ENCODE measurements around the gene FARS2.

DNA sequence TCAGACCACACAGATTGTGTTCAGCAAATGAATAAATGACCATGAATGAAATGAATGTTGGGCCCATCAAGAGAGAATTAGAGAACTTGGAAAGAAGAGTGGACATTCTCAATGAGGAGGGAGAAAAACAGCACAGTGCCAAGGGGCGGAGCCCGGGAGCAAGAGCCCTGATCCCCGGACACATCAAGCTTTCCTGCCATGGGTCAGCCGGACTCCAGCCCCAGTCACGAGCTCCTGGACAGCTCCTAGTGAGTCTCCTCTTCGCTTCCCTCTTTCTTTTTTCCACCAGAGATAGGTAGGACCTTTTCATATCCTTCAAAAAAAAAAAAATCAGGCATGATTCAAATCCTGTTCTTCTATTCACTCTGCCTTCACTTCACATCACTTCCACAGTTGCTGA lies 471.2 kb downstream of the FARS2 start:
- TF ChIP-seq POLR2A (IDR thresholded peaks at IDR 0.05; ENCODE audit: low read length) (no peak), KDM1A (IDR thresholded peaks at IDR 0.05; ENCODE audit: low read depth) (no peak), MAFK (IDR thresholded peaks at IDR 0.05; ENCODE audit: partially characterized antibody) (no peak), SMC3 (IDR thresholded peaks at IDR 0.05) (no peak), CHD4 (IDR thresholded peaks at IDR 0.05; ENCODE audit: borderline replicate concordance) (no peak)
- TF ChIP-seq, protein P1, sequence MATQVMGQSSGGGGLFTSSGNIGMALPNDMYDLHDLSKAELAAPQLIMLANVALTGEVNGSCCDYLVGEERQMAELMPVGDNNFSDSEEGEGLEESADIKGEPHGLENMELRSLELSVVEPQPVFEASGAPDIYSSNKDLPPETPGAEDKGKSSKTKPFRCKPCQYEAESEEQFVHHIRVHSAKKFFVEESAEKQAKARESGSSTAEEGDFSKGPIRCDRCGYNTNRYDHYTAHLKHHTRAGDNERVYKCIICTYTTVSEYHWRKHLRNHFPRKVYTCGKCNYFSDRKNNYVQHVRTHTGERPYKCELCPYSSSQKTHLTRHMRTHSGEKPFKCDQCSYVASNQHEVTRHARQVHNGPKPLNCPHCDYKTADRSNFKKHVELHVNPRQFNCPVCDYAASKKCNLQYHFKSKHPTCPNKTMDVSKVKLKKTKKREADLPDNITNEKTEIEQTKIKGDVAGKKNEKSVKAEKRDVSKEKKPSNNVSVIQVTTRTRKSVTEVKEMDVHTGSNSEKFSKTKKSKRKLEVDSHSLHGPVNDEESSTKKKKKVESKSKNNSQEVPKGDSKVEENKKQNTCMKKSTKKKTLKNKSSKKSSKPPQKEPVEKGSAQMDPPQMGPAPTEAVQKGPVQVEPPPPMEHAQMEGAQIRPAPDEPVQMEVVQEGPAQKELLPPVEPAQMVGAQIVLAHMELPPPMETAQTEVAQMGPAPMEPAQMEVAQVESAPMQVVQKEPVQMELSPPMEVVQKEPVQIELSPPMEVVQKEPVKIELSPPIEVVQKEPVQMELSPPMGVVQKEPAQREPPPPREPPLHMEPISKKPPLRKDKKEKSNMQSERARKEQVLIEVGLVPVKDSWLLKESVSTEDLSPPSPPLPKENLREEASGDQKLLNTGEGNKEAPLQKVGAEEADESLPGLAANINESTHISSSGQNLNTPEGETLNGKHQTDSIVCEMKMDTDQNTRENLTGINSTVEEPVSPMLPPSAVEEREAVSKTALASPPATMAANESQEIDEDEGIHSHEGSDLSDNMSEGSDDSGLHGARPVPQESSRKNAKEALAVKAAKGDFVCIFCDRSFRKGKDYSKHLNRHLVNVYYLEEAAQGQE (IDR thresholded peaks at IDR 0.05), result no peak
- TF ChIP-seq, protein P2, sequence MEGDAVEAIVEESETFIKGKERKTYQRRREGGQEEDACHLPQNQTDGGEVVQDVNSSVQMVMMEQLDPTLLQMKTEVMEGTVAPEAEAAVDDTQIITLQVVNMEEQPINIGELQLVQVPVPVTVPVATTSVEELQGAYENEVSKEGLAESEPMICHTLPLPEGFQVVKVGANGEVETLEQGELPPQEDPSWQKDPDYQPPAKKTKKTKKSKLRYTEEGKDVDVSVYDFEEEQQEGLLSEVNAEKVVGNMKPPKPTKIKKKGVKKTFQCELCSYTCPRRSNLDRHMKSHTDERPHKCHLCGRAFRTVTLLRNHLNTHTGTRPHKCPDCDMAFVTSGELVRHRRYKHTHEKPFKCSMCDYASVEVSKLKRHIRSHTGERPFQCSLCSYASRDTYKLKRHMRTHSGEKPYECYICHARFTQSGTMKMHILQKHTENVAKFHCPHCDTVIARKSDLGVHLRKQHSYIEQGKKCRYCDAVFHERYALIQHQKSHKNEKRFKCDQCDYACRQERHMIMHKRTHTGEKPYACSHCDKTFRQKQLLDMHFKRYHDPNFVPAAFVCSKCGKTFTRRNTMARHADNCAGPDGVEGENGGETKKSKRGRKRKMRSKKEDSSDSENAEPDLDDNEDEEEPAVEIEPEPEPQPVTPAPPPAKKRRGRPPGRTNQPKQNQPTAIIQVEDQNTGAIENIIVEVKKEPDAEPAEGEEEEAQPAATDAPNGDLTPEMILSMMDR (IDR thresholded peaks at IDR 0.05), result no peak
- TF ChIP-seq, protein P3, sequence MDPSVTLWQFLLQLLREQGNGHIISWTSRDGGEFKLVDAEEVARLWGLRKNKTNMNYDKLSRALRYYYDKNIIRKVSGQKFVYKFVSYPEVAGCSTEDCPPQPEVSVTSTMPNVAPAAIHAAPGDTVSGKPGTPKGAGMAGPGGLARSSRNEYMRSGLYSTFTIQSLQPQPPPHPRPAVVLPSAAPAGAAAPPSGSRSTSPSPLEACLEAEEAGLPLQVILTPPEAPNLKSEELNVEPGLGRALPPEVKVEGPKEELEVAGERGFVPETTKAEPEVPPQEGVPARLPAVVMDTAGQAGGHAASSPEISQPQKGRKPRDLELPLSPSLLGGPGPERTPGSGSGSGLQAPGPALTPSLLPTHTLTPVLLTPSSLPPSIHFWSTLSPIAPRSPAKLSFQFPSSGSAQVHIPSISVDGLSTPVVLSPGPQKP (IDR thresholded peaks at IDR 0.05; ENCODE audit: low read depth, low read length), result no peak

All from A549 (cell line).